ENCODE data around the gene FLNB. TPM values are rescaled to one million over a fixed set of nuclear protein-coding genes. Genes with fewer than 3 reads are reported as not detected.

FLNB gene
- total and polyA plus RNA-seq, 9 of the 15 experiments (the other 6 are each of a cell fraction or from before 2014, with no cell fraction given), result 9.4 to 48.1 (median 25.6) TPM

DNA sequence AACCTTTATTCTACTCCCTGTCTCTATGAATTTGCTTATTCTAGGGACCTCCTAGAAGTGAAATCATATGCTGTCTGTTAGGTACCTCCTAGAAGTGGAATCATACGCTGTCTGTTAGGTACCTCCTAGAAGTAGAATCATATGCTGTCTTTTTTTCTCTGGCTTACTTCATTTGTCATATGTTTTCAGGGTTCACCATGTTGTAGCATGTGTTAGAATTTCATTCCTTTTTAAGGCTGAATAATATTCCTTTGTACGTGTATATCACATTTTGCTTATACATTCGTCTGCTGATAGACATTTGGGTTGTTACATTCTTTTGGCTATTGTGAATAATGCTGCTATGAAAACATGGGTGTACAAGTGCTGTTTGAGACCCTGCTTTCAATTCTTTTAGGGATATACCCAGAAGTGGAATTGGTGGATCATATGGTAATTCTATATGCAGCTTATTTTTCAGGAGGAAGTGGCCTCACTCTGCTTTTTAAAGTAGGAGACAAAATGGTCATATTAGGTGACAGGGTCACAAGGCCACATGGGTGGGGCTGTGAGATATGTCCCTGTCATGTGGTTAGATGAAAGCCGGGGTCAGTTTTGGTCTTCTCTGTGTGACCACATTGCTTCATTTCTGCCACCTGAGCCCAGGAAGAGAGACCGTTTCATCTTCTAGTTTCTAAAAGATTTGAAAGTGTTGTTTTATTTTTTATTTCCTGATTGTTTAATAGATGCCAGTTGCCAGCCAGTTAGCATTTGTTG, 76.7 kb downstream of the FLNB start (continued):
- TF ChIP-seq, protein P1, sequence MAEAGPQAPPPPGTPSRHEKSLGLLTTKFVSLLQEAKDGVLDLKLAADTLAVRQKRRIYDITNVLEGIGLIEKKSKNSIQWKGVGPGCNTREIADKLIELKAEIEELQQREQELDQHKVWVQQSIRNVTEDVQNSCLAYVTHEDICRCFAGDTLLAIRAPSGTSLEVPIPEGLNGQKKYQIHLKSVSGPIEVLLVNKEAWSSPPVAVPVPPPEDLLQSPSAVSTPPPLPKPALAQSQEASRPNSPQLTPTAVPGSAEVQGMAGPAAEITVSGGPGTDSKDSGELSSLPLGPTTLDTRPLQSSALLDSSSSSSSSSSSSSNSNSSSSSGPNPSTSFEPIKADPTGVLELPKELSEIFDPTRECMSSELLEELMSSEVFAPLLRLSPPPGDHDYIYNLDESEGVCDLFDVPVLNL (CRISPR knock-in tag; IDR thresholded peaks at IDR 0.05; ENCODE audit: low read depth), result no peak
- peak; percentile 47 for TF ChIP-seq ELF1 (tag; IDR thresholded peaks at IDR 0.05)
- no peak for TF ChIP-seq ZNF274 (IDR thresholded peaks at IDR 0.05; ENCODE audit: borderline replicate concordance, low read depth, low read length)
- TF ChIP-seq BRD4 (IDR thresholded peaks at IDR 0.05), result no peak
- TF ChIP-seq, protein P2, sequence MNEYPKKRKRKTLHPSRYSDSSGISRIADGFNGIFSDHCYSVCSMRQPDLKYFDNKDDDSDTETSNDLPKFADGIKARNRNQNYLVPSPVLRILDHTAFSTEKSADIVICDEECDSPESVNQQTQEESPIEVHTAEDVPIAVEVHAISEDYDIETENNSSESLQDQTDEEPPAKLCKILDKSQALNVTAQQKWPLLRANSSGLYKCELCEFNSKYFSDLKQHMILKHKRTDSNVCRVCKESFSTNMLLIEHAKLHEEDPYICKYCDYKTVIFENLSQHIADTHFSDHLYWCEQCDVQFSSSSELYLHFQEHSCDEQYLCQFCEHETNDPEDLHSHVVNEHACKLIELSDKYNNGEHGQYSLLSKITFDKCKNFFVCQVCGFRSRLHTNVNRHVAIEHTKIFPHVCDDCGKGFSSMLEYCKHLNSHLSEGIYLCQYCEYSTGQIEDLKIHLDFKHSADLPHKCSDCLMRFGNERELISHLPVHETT (CRISPR knock-in tag; conservative IDR thresholded peaks at IDR 0.05 in 1 of 2, IDR thresholded peaks at IDR 0.05 in 1 of 2), result 0 out of 4 replicates have a peak, but pooled peaks of 1 of the 2 experiments have one; percentile 16
- TF ChIP-seq XRCC4 (IDR thresholded peaks at IDR 0.05; ENCODE audit: extremely low read depth, insufficient read depth, insufficient read length), result no peak
- no peak for TF ChIP-seq HDAC8 (tag; IDR thresholded peaks at IDR 0.05)
- TF ChIP-seq KDM1A (IDR thresholded peaks at IDR 0.05), result 0 out of 4 replicates have a peak, but pooled peaks of 1 of the 2 experiments have one; percentile 10
- TF ChIP-seq PRPF4 (IDR thresholded peaks at IDR 0.05; ENCODE audit: insufficient read depth, low read depth, low read length, poor library complexity, severe bottlenecking), result no peak
- TF ChIP-seq POLR2H (tag; IDR thresholded peaks at IDR 0.05; ENCODE audit: low read depth), result no peak
- TF ChIP-seq MECOM (CRISPR knock-in tag; IDR thresholded peaks at IDR 0.05), result 0 out of 2 replicates have a peak, but pooled peaks have one; percentile 46
- TF ChIP-seq, protein P3, sequence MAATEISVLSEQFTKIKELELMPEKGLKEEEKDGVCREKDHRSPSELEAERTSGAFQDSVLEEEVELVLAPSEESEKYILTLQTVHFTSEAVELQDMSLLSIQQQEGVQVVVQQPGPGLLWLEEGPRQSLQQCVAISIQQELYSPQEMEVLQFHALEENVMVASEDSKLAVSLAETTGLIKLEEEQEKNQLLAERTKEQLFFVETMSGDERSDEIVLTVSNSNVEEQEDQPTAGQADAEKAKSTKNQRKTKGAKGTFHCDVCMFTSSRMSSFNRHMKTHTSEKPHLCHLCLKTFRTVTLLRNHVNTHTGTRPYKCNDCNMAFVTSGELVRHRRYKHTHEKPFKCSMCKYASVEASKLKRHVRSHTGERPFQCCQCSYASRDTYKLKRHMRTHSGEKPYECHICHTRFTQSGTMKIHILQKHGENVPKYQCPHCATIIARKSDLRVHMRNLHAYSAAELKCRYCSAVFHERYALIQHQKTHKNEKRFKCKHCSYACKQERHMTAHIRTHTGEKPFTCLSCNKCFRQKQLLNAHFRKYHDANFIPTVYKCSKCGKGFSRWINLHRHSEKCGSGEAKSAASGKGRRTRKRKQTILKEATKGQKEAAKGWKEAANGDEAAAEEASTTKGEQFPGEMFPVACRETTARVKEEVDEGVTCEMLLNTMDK (IDR thresholded peaks at IDR 0.05; ENCODE audit: borderline replicate concordance, insufficient read depth, low read depth, low read length, poor library complexity, severe bottlenecking), result no peak
- peak; percentile 42; the same call in 1 of the 2 replicates for TF ChIP-seq CTBP1 (IDR thresholded peaks at IDR 0.05; ENCODE audit: borderline replicate concordance)
- no peak; the same call in 1 of the 2 replicates for TF ChIP-seq ESRRA (IDR thresholded peaks at IDR 0.05; ENCODE audit: borderline replicate concordance, low read depth)
- TF ChIP-seq LEF1 (IDR thresholded peaks at IDR 0.05), result peak; percentile 81
- peak; percentile 92 for TF ChIP-seq TCF7 (IDR thresholded peaks at IDR 0.05; ENCODE audit: borderline replicate concordance)
- peak in 1 of 2 experiments; percentile 53 for TF ChIP-seq NCOA2 (IDR thresholded peaks at IDR 0.05; ENCODE audit: partially characterized antibody in 2 of 2)

Measured in K562 (cell line).